Measurements from ENCODE around the gene CASP8. TPM values are rescaled to one million over a fixed set of nuclear protein-coding genes. Genes with fewer than 3 reads are reported as not detected.

Gene CASP8
- total and polyA plus RNA-seq, 2 of the 13 experiments (the other 11 are each of a cell fraction or from before 2014, with no cell fraction given), result 25.0 to 52.8 TPM

- peak; percentile 52; the same call in 1 of the 2 replicates for TF ChIP-seq SP5 (CRISPR knock-in tag; IDR thresholded peaks at IDR 0.05; ENCODE audit: borderline replicate concordance, low read depth)
- no peak for TF ChIP-seq FOXA1 (IDR thresholded peaks at IDR 0.05)
- 0 out of 2 replicates have a peak, but pooled peaks have one; percentile 39 for TF ChIP-seq FOXA1 (CRISPR knock-in tag; IDR thresholded peaks at IDR 0.05)
- peak; percentile 100 for TF ChIP-seq ELF3 (CRISPR knock-in tag; IDR thresholded peaks at IDR 0.05)
- TF ChIP-seq, protein P1, sequence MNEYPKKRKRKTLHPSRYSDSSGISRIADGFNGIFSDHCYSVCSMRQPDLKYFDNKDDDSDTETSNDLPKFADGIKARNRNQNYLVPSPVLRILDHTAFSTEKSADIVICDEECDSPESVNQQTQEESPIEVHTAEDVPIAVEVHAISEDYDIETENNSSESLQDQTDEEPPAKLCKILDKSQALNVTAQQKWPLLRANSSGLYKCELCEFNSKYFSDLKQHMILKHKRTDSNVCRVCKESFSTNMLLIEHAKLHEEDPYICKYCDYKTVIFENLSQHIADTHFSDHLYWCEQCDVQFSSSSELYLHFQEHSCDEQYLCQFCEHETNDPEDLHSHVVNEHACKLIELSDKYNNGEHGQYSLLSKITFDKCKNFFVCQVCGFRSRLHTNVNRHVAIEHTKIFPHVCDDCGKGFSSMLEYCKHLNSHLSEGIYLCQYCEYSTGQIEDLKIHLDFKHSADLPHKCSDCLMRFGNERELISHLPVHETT (CRISPR knock-in tag; conservative IDR thresholded peaks at IDR 0.05), result no peak; the same call in 1 of the 2 replicates
- TF ChIP-seq NPAS2 (CRISPR knock-in tag; IDR thresholded peaks at IDR 0.05; ENCODE audit: borderline replicate concordance), result no peak
- peak; percentile 64; the same call in 1 of the 2 replicates for TF ChIP-seq ISL2 (CRISPR knock-in tag; IDR thresholded peaks at IDR 0.05)
- peak; percentile 62; the same call in 1 of the 2 replicates for TF ChIP-seq UBTF (CRISPR knock-in tag; IDR thresholded peaks at IDR 0.05)
- TF ChIP-seq BATF2 (CRISPR knock-in tag; IDR thresholded peaks at IDR 0.05), result no peak
- TF ChIP-seq NAIF1 (CRISPR knock-in tag; IDR thresholded peaks at IDR 0.05; ENCODE audit: borderline replicate concordance), result 0 out of 2 replicates have a peak, but pooled peaks have one; percentile 23
- TF ChIP-seq ZNF33B (CRISPR knock-in tag; IDR thresholded peaks at IDR 0.05), result 0 out of 2 replicates have a peak, but pooled peaks have one; percentile 86
- TF ChIP-seq NFYC (CRISPR knock-in tag; IDR thresholded peaks at IDR 0.05), result peak; percentile 30; the same call in 1 of the 2 replicates
- no peak for TF ChIP-seq ZNF296 (CRISPR knock-in tag; conservative IDR thresholded peaks at IDR 0.05)
- TF ChIP-seq EZH2 (conservative IDR thresholded peaks at IDR 0.05; ENCODE audit: low read depth, low read length), result no peak
- peak; percentile 62; the same call in 1 of the 2 replicates for TF ChIP-seq ZNF143 (CRISPR knock-in tag; IDR thresholded peaks at IDR 0.05)
- no peak for TF ChIP-seq CREB1 (IDR thresholded peaks at IDR 0.05)
- TF ChIP-seq CREB1 (CRISPR knock-in tag; IDR thresholded peaks at IDR 0.05), result peak; percentile 77
- TF ChIP-seq ZNF607 (CRISPR knock-in tag; IDR thresholded peaks at IDR 0.05; ENCODE audit: borderline replicate concordance), result no peak
- TF ChIP-seq RORA (CRISPR knock-in tag; IDR thresholded peaks at IDR 0.05), result no peak
- peak; percentile 86 for TF ChIP-seq ZFY (CRISPR knock-in tag; IDR thresholded peaks at IDR 0.05)
- TF ChIP-seq LRRFIP1 (CRISPR knock-in tag; conservative IDR thresholded peaks at IDR 0.05), result no peak
- no peak for TF ChIP-seq ZIK1 (CRISPR knock-in tag; IDR thresholded peaks at IDR 0.05; ENCODE audit: borderline replicate concordance, low read depth)
- 0 out of 2 replicates have a peak, but pooled peaks have one; percentile 25 for TF ChIP-seq ZNF543 (CRISPR knock-in tag; IDR thresholded peaks at IDR 0.05)
These were observed 28.4 kb upstream of the CASP8 start (continued) for GRCh38 chr2:201231781-201232466.

Measured in HepG2 (cell line).